ENCODE data around the gene BABAM2.

- TF ChIP-seq CTCF (IDR thresholded peaks at IDR 0.05; ENCODE audit: low read length) (no peak), EZH2 (optimal IDR thresholded peaks at IDR 0.05; ENCODE audit: low read depth, low read length) (no peak), EZH2phosphoT487 (IDR thresholded peaks at IDR 0.05; ENCODE audit: low read length) (no peak)
Observed at GRCh38 chr2:28150994-28151393, 260.5 kb downstream of the BABAM2 start.
